Esophagus muscularis mucosa (tissue), 4 donors: ENCODE measurements around the gene RSAD1. TPM values are rescaled to one million over a fixed set of nuclear protein-coding genes. Genes with fewer than 3 reads are reported as not detected.

Source experiments
- DNase-seq: peaks from one replicate; pipeline ENCODE4 v3.0.0-alpha.2; 2017; ENCODE audit errors: extremely low spot score
- H3K27ac ChIP-seq, 4 donors: fragments of 200-600 bp; sonication (generic); replicated peaks in 1 of 4; 1 replicate in 3 of 4; 2 replicates in 1 of 4; pipeline ENCODE4 v1.5.1; 2016 to 2019; ENCODE audit warnings: mild to moderate bottlenecking in 1 of 4
- H3K27me3 ChIP-seq, 4 donors: fragments of 200-600 bp; sonication (generic); one replicate each; pipeline versions ENCODE4 v1.5.1 to v1.6.0; 2016 to 2019
- H3K36me3 ChIP-seq, 4 donors: fragments of 200-600 bp; sonication (generic); one replicate each; pipeline ENCODE4 v1.5.1; 2016 to 2019
- H3K4me1 ChIP-seq, 4 donors: fragments of 200-600 bp; sonication (generic); one replicate each; pipeline ENCODE4 v1.5.1; 2016 to 2019
- H3K4me3 ChIP-seq, 4 donors: fragments of 200-600 bp; sonication (generic); 1 replicate in 2 of 4; 2 replicates in 2 of 4; pipeline ENCODE4 v1.5.1; 2016 to 2019; ENCODE audit warnings: mild to moderate bottlenecking in 4 of 4, moderate library complexity in 1 of 4
- H3K9me3 ChIP-seq, 4 donors: fragments of 200-600 bp; sonication (generic); 1 replicate in 3 of 4; 2 replicates in 1 of 4; pipeline ENCODE4 v1.5.1; 2016 to 2019
- EP300 ChIP-seq: sonication (generic); formaldehyde crosslinking; IDR thresholded peaks from one replicate; pipeline ENCODE4 v1.6.1; 2017; ENCODE audit warnings: antibody characterized with exemption
- POLR2A ChIP-seq: fragments of 450-650 bp; IDR thresholded peaks from one replicate; pipeline ENCODE4 v1.6.1; 2017; ENCODE audit warnings: antibody characterized with exemption, moderate library complexity, mild to moderate bottlenecking, low read depth
- POLR2AphosphoS5 ChIP-seq, 2 donors: sonication (generic); formaldehyde crosslinking; IDR thresholded peaks; one replicate each; pipeline ENCODE4 v1.6.1; 2017; ENCODE audit warnings: antibody characterized with exemption in 2 of 2
- WGBS: methylation state at CpG from one replicate; pipeline ENCODE4 v1.1.5; 2018; 5-methylcytosine and 5-hydroxymethylcytosine counted together
- intact Hi-C: fragments of 100-400 bp; cut with DNase I; formaldehyde crosslinking; loops from one replicate; pipeline ENCODE4 v1.15.1; 2023
- total RNA-seq, 4 donors: library from RNA; depleted of rRNA; stranded (reverse); fragments of >200 nt; gene quantifications; one replicate each; pipeline versions ENCODE4 v1.1.0 to v1.2.1, GENCODE V29; 2016
- TF ChIP-seq, protein P1 (sequence below), 3 experiments: fragments of 200-600 bp in 2 of 3; fragments of 450-650 bp in 1 of 3; sonication (generic) in 2 of 3; IDR thresholded peaks; one replicate each; pipeline ENCODE4 v1.5.1; 2017 to 2019; ENCODE audit warnings: antibody characterized with exemption in 3 of 3, mild to moderate bottlenecking in 2 of 3, moderate library complexity in 1 of 3

Gene RSAD1
- total RNA-seq, 4 donors from 2014 or later = 12.9 to 24.6 (median 16.1) TPM

DNA sequence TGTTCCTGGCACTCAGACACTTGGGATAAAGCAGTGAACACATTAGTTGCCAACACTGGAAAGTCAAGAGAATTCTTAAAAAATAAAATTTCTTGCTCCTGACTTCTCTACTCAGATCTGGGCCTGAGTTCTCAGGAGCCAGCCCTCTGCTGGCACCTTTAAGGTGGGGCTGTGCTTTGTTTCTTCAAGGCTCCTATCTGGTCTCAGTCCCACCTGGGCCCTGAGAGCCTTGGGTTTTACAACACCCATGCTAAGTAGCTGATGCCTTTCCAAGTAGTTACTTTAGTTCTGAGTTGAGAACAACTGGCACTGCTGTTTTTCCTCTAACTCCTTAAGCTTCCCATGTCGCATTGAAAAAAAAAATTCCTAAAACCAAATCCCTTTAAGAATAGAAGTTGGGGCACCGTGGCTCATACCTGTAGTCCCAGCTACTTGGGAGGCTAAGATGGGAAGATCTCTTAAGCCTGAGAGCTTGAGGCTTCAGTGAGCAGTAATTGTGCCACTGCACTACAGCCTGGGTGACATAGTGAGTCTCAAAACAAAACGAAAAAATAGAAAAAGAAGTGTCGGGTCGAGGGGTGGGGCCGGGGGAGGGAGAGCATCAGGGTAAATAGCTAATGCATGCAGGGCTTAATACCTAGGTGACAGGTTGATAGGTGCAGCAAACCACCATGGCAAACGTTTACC, 26.6 kb upstream of the RSAD1 start:
- WGBS = 80% methylated on average over 7 of the region's 7 CpGs
- H3K9me3 ChIP-seq = no peaks in the 10 kb centered on the region
- no peak overlapping the region for H3K27ac ChIP-seq
- DNase-seq = no peak
- H3K4me3 ChIP-seq = no peak overlapping the region
- intact Hi-C loops = no loop called here
- H3K4me1 ChIP-seq = no peaks in the 10 kb centered on the region
- TF ChIP-seq EP300 = no peak
- no peak for TF ChIP-seq POLR2AphosphoS5 (IDR thresholded peaks at IDR 0.05)
- no peak for TF ChIP-seq POLR2A
- TF ChIP-seq, protein P1, sequence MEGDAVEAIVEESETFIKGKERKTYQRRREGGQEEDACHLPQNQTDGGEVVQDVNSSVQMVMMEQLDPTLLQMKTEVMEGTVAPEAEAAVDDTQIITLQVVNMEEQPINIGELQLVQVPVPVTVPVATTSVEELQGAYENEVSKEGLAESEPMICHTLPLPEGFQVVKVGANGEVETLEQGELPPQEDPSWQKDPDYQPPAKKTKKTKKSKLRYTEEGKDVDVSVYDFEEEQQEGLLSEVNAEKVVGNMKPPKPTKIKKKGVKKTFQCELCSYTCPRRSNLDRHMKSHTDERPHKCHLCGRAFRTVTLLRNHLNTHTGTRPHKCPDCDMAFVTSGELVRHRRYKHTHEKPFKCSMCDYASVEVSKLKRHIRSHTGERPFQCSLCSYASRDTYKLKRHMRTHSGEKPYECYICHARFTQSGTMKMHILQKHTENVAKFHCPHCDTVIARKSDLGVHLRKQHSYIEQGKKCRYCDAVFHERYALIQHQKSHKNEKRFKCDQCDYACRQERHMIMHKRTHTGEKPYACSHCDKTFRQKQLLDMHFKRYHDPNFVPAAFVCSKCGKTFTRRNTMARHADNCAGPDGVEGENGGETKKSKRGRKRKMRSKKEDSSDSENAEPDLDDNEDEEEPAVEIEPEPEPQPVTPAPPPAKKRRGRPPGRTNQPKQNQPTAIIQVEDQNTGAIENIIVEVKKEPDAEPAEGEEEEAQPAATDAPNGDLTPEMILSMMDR (IDR thresholded peaks at IDR 0.05) = no peak
- H3K36me3 ChIP-seq = peaks cover 0 to 10% (median 0%) of the 10 kb centered on the region in 4 donors
- no peaks in the 10 kb centered on the region for H3K27me3 ChIP-seq

DNA sequence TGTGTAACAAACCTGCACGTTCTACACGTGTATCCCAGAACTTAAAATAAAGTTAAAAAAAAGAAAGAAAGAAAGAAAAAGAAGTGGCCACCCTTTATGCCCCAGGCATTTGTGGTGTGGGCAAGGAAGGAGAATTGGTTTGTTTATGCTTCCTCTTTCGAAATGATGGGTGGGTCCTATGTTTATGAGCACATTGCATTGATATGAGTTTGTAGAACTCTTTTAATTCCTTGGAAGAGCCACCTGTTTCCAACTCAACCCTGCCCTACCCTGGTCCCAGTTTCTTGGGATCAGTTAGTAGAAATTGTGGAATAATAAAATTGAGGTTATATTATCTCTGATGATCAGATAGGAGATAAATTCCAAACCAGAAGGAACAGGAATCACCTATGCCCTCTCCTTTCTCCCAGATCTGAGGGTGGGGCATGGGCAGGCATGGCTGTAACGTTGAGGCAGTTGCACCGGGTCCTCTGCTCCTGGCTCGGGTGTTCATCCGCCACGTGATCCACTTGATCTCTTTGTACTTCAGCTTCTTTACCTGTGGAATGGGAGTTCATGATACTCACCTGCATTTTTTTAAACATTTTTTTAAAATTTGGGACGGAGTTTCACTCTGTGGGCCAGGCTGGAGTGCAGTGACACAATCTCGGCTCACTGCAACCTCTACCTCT, 25.9 kb upstream of the RSAD1 start:
- no peaks in the 10 kb centered on the region for H3K4me1 ChIP-seq
- intact Hi-C loops = no loop called here
- no peak overlapping the region for H3K4me3 ChIP-seq
- no peaks in the 10 kb centered on the region for H3K27me3 ChIP-seq
- no peaks in the 10 kb centered on the region for H3K9me3 ChIP-seq
- peaks cover 0 to 10% (median 0%) of the 10 kb centered on the region in 4 donors for H3K36me3 ChIP-seq
- WGBS = 88% methylated on average over 10 of the region's 10 CpGs
- no peak for DNase-seq
- no peak overlapping the region for H3K27ac ChIP-seq
- TF ChIP-seq POLR2A (no peak), POLR2AphosphoS5 (IDR thresholded peaks at IDR 0.05) (no peak), EP300 (no peak)
- TF ChIP-seq, protein P1 (IDR thresholded peaks at IDR 0.05) = no peak

DNA sequence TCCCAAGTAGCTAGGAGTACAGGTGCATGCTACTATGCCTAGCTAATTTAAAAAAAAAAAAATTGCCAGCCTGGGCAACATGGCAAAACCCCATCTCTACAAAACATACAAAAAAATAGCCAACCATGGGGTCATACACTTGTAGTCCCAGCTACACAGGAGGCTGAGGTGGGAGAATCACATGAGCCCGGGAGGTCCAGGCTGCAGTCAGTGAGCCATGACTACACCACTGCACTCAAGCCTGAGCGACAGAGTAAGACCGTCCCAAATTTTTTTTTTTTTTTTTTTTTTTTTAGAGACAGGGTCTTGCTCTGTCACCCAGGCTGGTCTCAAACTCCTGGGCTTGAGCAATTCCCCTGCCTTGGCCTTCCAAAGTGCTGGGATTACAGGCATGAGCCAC, 24.8 kb upstream of the RSAD1 start:
- Histone ChIP-seq H3K4me3 (no peak overlapping the region), H3K36me3 (peaks cover 0 to 10% (median 0%) of the 10 kb centered on the region in 4 donors), H3K9me3 (no peaks in the 10 kb centered on the region), H3K27me3 (no peaks in the 10 kb centered on the region), H3K4me1 (no peaks in the 10 kb centered on the region), H3K27ac (no peak overlapping the region)
- TF ChIP-seq, protein P1 (IDR thresholded peaks at IDR 0.05) = no peak
- TF ChIP-seq EP300 (no peak), POLR2AphosphoS5 (IDR thresholded peaks at IDR 0.05) (no peak), POLR2A (no peak)
- DNase-seq = no peak
- WGBS = 95% methylated on average over 3 of the region's 3 CpGs
- intact Hi-C loops = no loop called here

DNA sequence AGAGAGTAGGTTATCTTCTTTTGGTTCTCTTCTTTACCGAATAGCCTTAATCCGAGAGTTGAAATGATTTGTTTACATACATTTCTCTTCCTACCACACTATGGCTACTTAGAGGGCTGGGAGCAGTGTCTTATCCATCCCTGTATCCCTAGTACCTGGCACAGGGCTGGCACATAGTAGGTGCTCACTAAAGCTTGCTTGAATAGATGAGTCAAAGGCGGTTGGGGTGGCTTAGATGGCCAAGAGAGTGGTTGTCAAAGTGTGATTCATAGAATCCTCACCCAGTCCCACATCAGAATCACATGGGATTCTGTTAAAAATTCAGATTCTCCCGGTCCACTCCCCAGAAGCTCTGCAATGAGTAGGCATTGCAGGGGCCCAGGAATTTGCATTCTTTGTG, 21.0 kb upstream of the RSAD1 start:
- Histone ChIP-seq H3K4me3 (no peak overlapping the region), H3K27ac (no peak overlapping the region), H3K36me3 (peaks cover 0 to 16% (median 4%) of the 10 kb centered on the region in 4 donors), H3K27me3 (no peaks in the 10 kb centered on the region), H3K9me3 (no peaks in the 10 kb centered on the region), H3K4me1 (no peaks in the 10 kb centered on the region)
- DNase-seq = no peak
- intact Hi-C loops = no loop called here
- WGBS = 90% methylated on average over 4 of the region's 4 CpGs
- TF ChIP-seq, protein P1 (IDR thresholded peaks at IDR 0.05) = no peak
- TF ChIP-seq POLR2A (no peak), POLR2AphosphoS5 (IDR thresholded peaks at IDR 0.05) (no peak), EP300 (no peak)
